GM18517 (cell line): ENCODE results near the gene RASEF.

Experiments used
- ATAC-seq: cut with Tn5 transposase; IDR thresholded peaks from one replicate; pipeline ENCODE4 v1.9.1; 2021; ENCODE audit warnings: mild to moderate bottlenecking, moderate library complexity; ENCODE audit not compliant: unreplicated experiment

Gene RASEF

GRCh38 chr9:83059417-83059816 lies 3.5 kb downstream of the RASEF start:
- no peak for ATAC-seq

- no peak for ATAC-seq
Measured at GRCh38 chr9:83056911-83057310, 6.0 kb downstream of the RASEF start.

GRCh38 chr9:83056174-83056573 lies 6.8 kb downstream of the RASEF start:
- no peak for ATAC-seq

GRCh38 chr9:83047839-83048775 lies 14.8 kb downstream of the RASEF start:
- ATAC-seq = no peak

GRCh38 chr9:83043597-83043996 lies 19.3 kb downstream of the RASEF start:
- ATAC-seq = no peak

GRCh38 chr9:83041771-83042170 lies 21.2 kb downstream of the RASEF start:
- no peak for ATAC-seq

- no peak for ATAC-seq
Measured at GRCh38 chr9:83039303-83039702, 23.6 kb downstream of the RASEF start.

- no peak for ATAC-seq
Measured at GRCh38 chr9:83036043-83036442, 26.9 kb downstream of the RASEF start.

GRCh38 chr9:83035143-83035542 lies 27.8 kb downstream of the RASEF start:
- no peak for ATAC-seq

- no peak for ATAC-seq
Measured at GRCh38 chr9:83034587-83034986, 28.4 kb downstream of the RASEF start.

- no peak for ATAC-seq
Measured at GRCh38 chr9:83034026-83034425, 28.9 kb downstream of the RASEF start.

- no peak for ATAC-seq
Measured at GRCh38 chr9:83032065-83032625, 30.8 kb downstream of the RASEF start.

- no peak for ATAC-seq
Measured at GRCh38 chr9:83030391-83031107, 32.4 kb downstream of the RASEF start.

- ATAC-seq = no peak
Measured at GRCh38 chr9:83029531-83030137, 33.3 kb downstream of the RASEF start.

- no peak for ATAC-seq
Measured at GRCh38 chr9:83027153-83027891, 35.6 kb downstream of the RASEF start.

- ATAC-seq = no peak
Measured at GRCh38 chr9:83024506-83025125, 38.3 kb downstream of the RASEF start.

- ATAC-seq = no peak
Measured at GRCh38 chr9:83023151-83023550, 39.8 kb downstream of the RASEF start.

GRCh38 chr9:83020864-83021263 lies 42.1 kb downstream of the RASEF start:
- no peak for ATAC-seq

- ATAC-seq = no peak
Measured at GRCh38 chr9:83020327-83020726, 42.6 kb downstream of the RASEF start.

- no peak for ATAC-seq
Measured at GRCh38 chr9:83019246-83019645, 43.7 kb downstream of the RASEF start.
